ENCODE data around the gene GOLGA8B.

DNA sequence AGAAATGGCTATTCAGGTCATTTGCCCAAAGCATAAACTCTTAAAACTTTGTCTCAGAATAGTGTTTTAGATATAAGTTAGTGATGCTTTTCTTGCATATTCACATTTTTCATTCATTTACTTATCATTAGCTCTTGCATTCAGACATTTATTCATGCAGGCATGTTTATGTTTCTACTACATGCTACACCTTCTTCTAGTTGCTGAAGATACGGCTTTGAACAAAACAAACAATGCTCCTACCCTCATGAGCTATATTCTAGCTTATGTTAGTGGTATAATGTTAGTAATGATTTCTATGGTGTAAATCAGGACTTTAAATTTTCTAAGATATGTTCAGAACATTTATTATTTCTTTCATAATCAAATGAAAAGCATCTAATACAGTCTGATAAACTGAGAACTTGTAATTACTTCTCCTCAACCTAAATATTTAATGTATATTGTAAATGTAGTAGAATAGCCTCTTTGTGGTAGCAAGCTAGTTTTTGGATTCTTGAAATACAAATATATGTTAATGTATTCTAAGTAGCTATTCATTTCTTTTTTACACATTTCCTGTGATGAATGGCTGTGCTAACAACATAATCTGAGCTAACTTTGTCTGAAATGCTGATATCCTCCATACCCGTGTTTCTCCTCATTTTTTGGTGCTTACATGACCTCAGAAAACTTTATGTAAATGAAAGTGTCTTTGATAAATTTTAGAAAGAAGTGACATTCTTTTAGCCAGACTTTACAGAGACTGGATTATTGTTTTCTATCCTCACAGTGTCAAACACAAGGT is 15.5 kb upstream of the GOLGA8B start:
- TF ChIP-seq, protein P1, sequence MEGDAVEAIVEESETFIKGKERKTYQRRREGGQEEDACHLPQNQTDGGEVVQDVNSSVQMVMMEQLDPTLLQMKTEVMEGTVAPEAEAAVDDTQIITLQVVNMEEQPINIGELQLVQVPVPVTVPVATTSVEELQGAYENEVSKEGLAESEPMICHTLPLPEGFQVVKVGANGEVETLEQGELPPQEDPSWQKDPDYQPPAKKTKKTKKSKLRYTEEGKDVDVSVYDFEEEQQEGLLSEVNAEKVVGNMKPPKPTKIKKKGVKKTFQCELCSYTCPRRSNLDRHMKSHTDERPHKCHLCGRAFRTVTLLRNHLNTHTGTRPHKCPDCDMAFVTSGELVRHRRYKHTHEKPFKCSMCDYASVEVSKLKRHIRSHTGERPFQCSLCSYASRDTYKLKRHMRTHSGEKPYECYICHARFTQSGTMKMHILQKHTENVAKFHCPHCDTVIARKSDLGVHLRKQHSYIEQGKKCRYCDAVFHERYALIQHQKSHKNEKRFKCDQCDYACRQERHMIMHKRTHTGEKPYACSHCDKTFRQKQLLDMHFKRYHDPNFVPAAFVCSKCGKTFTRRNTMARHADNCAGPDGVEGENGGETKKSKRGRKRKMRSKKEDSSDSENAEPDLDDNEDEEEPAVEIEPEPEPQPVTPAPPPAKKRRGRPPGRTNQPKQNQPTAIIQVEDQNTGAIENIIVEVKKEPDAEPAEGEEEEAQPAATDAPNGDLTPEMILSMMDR (IDR thresholded peaks at IDR 0.05; ENCODE audit: insufficient read depth, low read length, poor library complexity, severe bottlenecking) = no peak
- no peak for TF ChIP-seq EZH2phosphoT487 (conservative IDR thresholded peaks at IDR 0.05; ENCODE audit: low read length)
